Adipocyte (in vitro differentiated cells): Measurements from ENCODE around the gene CMIP.

Source experiments
- DNase-seq: peaks from one replicate; pipeline ENCODE4 v3.0.0-alpha.2; 2015; ENCODE audit warnings: low read depth
- H3K27me3 ChIP-seq: replicated peaks from 2 replicates; pipeline ENCODE4 v1.7.0; 2013; ENCODE audit warnings: mild to moderate bottlenecking, low read length, moderate library complexity; ENCODE audit not compliant: control insufficient read depth, insufficient read depth
- H3K36me3 ChIP-seq: 2 replicates; pipeline ENCODE4 v1.7.0; 2013; ENCODE audit warnings: low read length, mild to moderate bottlenecking, moderate library complexity; ENCODE audit not compliant: control insufficient read depth, insufficient read depth, severe bottlenecking
- H3K4me1 ChIP-seq: 2 replicates; pipeline ENCODE4 v1.7.0; 2013; ENCODE audit warnings: mild to moderate bottlenecking, low read length, moderate library complexity; ENCODE audit not compliant: control insufficient read depth, insufficient read depth
- H3K4me3 ChIP-seq: 2 replicates; pipeline ENCODE4 v1.7.0; 2013; ENCODE audit warnings: mild to moderate bottlenecking, low read length, moderate library complexity
- H3K9ac ChIP-seq: 2 replicates; pipeline ENCODE4 v1.7.0; 2013; ENCODE audit warnings: mild to moderate bottlenecking, low read length, moderate library complexity
- H3K9me3 ChIP-seq: 2 replicates; pipeline ENCODE4 v1.7.0; 2013; ENCODE audit warnings: mild to moderate bottlenecking, low read length, moderate library complexity; ENCODE audit not compliant: control insufficient read depth

The CMIP gene

DNA sequence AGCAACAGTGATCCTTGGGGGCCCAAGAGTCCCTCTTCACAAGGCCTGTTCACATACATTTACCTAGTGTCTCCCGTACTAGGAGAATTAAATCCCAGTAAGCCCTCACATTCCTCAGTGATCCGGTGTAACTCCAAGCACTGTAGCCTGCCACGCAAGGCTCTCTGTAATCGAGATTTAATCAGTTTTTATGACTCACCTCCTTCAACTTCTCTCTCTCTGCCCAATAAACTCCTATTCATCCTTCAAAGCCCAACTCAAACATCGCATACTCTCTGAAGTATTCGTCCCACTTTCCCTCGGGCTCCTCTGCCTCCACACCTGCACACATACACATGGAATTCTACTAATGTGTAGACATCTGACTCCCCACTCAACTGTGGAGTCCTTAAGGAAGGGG is 141.8 kb downstream of the CMIP start:
- Histone ChIP-seq H3K9ac (no peak overlapping the region), H3K27me3 (no peaks in the 10 kb centered on the region), H3K9me3 (no peaks in the 10 kb centered on the region), H3K4me1 (peaks cover 23% of the 10 kb centered on the region), H3K36me3 (no peaks in the 10 kb centered on the region), H3K4me3 (no peak overlapping the region)
- peak; percentile 74 for DNase-seq

DNA sequence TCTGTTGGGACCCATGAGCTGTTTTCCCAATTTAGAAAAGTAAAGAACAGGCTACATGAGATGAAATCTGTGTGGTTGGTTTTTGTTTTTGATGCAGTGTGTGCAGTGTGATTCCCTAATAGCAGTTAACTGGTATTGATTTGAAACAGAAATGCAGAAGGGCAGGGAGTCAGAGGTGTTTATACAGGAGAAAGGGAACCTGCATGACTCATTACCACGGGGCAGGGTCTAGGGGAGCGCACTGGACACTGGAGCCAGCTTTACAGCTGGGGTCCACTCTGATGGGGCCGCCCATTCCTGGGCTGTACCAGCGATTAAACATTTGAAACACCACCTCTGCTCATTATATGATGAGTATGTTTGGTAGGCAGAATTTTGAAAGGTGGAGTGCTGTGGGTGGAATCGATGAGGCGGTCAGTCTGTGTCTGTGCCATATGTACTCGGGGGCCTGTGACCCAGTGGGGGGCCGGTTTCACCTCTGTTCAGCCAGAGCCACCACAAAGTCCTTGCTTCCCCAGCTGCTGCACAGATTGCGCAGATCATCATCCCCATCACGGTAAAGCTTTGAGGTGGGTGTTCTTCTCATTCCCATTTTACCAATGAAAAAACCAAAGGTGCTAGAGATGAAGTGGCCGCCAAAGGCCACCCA is 142.5 kb downstream of the CMIP start:
- H3K9me3 ChIP-seq: no peaks in the 10 kb centered on the region
- H3K27me3 ChIP-seq: no peaks in the 10 kb centered on the region
- peaks cover 23% of the 10 kb centered on the region for H3K4me1 ChIP-seq
- no peak overlapping the region for H3K9ac ChIP-seq
- H3K36me3 ChIP-seq: no peaks in the 10 kb centered on the region
- no peak overlapping the region for H3K4me3 ChIP-seq
- DNase-seq: no peak

DNA sequence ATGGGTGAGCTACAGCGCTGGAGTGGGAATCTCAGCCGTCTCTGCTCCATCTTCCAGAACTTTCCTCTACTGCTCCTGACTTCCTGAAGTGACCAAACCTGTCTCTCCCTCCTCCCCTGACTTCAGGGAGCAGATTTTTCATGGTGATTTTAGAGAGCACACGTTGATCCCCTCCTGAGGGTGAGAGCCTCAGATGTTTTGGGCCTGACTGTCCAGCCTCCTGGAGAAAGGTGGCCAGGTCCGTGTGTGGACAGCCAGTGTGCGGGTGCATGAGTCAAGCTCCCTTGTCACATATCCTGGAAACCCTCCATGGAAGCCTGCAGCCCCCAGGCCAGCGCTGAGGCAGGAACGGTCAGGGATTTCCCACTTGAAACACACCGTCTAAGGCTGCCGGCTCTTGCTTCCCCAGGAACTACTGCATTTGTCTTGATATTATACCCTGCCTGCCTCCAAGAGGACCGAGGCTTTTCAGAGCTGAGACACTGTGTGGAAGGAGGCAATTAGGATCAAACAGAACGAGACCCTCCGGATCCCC is 143.1 kb downstream of the CMIP start:
- Histone ChIP-seq H3K9ac (no peak overlapping the region), H3K27me3 (no peaks in the 10 kb centered on the region), H3K36me3 (no peaks in the 10 kb centered on the region), H3K4me1 (peaks cover 18% of the 10 kb centered on the region), H3K9me3 (no peaks in the 10 kb centered on the region), H3K4me3 (no peak overlapping the region)
- no peak for DNase-seq

DNA sequence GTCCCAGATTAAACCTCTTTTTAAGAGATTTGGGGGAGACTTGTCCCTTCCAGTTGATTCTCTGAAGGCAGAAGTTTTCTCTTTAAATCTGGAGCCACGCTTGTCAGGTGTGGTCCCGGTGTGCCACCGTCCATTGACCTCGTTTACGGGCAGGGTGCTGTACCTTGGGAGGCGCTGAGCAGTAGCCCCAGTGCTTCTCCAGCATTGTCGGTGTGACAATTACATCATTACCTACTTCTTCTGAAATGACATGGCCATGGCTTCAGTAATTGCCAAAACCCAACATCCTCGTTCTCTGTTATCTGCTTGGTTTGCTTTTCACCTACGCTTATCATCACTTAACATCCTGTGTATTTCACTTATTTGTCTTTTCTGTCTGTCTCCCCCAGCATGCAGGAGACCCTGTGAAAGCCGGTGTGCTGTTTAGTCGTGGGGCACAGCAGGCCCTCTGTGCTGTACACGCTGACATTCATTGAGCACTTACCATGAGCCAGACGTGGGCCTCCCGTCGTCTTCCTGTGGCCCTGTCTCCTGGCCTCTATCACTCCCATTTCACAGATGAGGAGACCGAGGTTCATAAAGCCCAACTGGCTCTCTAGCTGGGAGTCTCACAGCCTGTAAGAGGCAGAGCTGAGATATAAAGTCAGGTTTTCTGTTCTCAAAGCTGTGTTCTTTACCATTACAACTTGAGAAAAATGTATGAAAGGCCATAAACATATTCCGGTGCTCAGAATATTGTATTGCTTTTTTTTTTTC is 143.9 kb downstream of the CMIP start:
- H3K4me3 ChIP-seq: no peak overlapping the region
- H3K9me3 ChIP-seq: no peaks in the 10 kb centered on the region
- DNase-seq: no peak
- H3K36me3 ChIP-seq: no peaks in the 10 kb centered on the region
- H3K4me1 ChIP-seq: peaks cover 12% of the 10 kb centered on the region
- no peaks in the 10 kb centered on the region for H3K27me3 ChIP-seq
- H3K9ac ChIP-seq: no peak overlapping the region

DNA sequence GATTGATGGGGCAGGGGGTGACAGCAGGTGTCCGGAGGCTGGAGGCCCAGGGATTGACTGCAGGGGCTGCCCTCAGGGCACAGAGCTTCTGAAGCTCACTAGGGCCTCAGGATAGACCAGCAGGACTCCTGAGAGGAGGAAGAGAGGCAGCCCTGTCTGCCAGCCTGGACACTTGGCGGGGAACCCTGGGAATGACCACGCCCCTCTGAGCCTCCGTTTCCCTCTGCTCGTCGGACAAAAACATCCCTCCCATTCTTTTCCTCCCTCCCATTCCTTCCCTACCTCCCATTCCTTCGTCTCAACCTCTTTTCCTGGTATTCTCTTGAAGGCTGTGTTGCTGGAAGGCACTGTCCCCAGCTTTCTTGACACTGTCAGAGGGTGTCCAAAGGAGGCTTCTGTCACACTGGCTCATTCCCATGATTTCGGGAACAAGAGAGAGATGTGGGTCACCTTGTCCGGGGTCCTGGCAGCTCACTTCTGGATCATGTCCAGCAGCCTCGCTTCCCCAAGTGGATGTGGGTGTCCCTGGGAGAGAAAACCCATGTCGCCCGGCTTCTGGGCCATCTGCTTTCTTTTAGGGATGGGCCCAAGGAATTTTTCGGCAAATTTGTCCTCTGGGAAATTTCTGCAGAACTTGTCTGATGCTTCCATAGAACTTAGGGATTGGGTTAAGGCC is 145.5 kb downstream of the CMIP start:
- no peak overlapping the region for H3K9ac ChIP-seq
- no peaks in the 10 kb centered on the region for H3K4me1 ChIP-seq
- no peak overlapping the region for H3K4me3 ChIP-seq
- no peak for DNase-seq
- H3K27me3 ChIP-seq: no peaks in the 10 kb centered on the region
- no peaks in the 10 kb centered on the region for H3K36me3 ChIP-seq
- H3K9me3 ChIP-seq: no peaks in the 10 kb centered on the region

DNA sequence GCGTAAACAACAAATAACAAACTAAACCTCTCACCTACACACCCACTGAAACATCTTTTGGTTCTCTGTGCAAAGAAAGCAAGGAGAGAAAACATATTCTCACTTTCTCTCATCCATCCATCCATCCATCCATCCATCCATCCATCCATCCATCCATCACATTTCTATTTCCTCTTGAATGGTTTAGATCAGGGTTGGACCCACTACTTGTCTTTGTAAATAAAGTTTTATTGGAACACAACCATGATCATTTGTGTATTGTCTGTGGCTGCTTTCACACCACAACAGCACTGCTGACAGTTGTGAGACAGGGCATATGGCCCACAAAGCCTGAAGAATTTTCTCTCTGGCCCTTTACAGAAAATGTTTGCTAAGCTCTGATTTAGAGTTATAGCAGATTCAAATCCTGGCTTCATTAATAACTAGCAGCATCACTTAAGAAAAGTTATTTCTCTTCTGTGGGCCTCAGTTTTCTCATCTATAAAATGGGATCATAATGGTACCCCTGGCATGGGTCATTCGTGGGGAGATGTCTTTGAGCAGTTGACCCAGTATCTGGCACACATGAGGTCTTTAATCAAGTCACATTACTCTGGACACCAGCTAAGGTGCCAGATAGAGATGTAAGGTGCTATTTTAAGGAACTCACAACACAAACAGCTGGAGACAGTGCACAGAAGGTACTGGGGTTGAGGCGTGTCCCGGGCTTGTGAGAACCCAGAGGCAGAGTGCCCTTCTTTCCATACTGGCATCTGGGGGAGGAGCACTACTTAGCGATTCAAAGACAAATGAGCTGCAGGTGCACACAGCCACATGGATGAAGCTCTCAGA is 146.3 kb downstream of the CMIP start:
- Histone ChIP-seq H3K9ac (no peak overlapping the region), H3K4me1 (no peaks in the 10 kb centered on the region), H3K9me3 (no peaks in the 10 kb centered on the region), H3K36me3 (no peaks in the 10 kb centered on the region), H3K27me3 (no peaks in the 10 kb centered on the region), H3K4me3 (no peak overlapping the region)
- DNase-seq: no peak

DNA sequence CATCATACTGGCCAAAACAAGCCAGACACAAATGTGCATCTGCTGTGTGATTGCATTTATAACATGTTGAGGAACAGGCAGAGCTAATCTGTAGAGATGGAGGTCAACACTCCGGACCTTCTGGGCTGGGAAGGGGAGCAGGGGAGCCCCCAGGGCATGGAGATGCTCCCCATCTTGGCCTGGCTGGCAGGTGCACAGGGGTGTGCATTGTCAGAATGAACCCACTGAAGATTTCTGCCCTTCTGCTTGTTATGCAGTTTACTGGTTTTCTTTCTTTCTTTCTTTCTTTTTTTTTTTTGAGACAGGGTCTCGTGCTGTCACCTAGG is 146.9 kb downstream of the CMIP start:
- Histone ChIP-seq H3K27me3 (no peaks in the 10 kb centered on the region), H3K4me1 (no peaks in the 10 kb centered on the region), H3K9me3 (no peaks in the 10 kb centered on the region), H3K4me3 (no peak overlapping the region), H3K9ac (no peak overlapping the region), H3K36me3 (no peaks in the 10 kb centered on the region)
- no peak for DNase-seq

DNA sequence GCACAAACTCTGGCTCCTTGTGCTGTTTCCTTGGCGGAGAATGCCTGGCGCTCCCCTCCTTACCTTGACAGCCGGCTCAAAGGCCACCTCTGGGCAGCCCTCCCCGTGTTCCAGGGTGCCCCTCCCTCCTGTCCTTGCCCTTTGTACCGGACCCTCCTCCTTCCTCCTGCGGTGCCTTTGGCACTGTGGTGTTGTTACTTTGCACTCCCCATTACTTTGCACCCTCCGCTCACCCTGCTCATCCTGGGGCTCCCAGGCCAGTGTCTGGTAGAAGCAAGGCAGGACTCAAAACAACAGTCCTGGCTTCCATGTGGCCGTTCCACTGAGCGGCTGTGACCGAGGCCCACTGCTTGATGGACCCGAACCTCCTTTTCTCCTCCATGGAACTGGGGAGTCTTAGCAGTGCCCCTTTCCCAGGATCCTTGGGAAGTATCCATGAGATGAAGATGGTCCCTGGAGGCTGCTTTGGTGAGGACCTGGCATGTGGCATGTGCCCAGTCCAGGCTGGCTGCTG is 147.8 kb downstream of the CMIP start:
- Histone ChIP-seq H3K27me3 (no peaks in the 10 kb centered on the region), H3K4me3 (no peak overlapping the region), H3K36me3 (no peaks in the 10 kb centered on the region), H3K4me1 (no peaks in the 10 kb centered on the region), H3K9me3 (no peaks in the 10 kb centered on the region), H3K9ac (no peak overlapping the region)
- no peak for DNase-seq

DNA sequence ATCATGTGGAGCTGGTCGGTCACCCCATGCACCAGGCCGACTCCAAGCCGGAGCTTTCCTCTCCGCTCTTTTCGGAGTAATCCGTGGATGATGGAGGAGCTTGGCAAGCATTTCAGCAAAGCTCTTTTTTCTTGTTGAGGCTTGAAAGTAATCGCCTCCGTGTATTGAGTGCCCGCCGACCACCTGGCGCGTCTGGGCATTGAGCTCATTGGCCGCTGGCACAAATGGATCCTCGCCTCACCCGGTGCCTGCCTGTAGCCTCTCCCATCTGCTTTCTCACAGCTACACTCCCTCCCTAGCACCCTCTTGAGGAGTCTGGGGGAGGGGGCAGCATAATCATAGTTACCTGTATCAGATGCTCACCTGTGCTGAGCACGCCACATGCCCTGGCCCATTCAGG is 148.9 kb downstream of the CMIP start:
- no peaks in the 10 kb centered on the region for H3K27me3 ChIP-seq
- H3K4me1 ChIP-seq: no peaks in the 10 kb centered on the region
- H3K36me3 ChIP-seq: no peaks in the 10 kb centered on the region
- DNase-seq: no peak
- no peaks in the 10 kb centered on the region for H3K9me3 ChIP-seq
- H3K9ac ChIP-seq: no peak overlapping the region
- no peak overlapping the region for H3K4me3 ChIP-seq

DNA sequence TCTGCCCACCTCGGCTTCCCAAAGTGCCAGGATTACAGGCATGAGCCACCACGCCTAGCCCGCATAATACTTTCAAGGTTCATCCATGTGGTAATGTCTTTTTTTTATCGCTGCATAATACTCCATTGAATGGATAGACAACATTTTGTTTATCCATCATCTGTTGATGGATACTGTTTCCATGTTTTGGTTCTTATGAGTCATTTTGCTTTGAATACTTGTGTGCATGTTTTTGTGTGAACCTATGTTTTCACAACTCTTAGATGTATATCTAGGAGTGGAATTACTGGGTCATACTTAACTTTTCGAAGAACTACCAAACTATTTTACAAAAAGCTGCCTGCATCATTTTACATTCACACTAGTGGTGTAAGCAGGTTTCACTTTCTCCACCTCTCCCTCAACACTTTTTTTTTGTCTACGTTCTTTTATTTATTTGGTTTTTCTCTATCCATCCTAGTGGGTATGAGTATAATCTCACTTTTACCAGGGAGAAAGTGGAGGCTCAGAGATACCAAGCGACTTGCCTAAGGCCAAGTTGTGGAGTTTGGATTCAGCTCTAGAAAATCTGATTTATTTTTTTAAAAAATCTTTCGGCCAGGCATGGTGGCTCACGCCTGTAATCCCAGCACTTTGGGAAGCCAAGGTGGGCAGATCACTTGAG is 151.2 kb downstream of the CMIP start:
- no peaks in the 10 kb centered on the region for H3K9me3 ChIP-seq

More for the DNA sequence above, 151.2 kb downstream of the CMIP start:
- Histone ChIP-seq H3K36me3 (no peaks in the 10 kb centered on the region), H3K4me1 (peaks cover 12% of the 10 kb centered on the region), H3K9ac (no peak overlapping the region), H3K27me3 (no peaks in the 10 kb centered on the region), H3K4me3 (no peak overlapping the region)
- DNase-seq: peak; percentile 27
